Activated CD8-positive, alpha-beta memory T cell treated with anti-CD3 and anti-CD28 coated beads for 4 hours (primary cell): ENCODE measurements around the gene DPPA5.
"Not testable (repeated sequence)": the region's sequence is repeated elsewhere in the genome, so short reads cannot be mapped to it uniquely, and the experiment has no call there.

Source experiments
- DNase-seq, 2 donors: peaks; one replicate each; pipeline ENCODE4 v3.0.0-alpha.2; 2020; ENCODE audit warnings: low read depth in 2 of 2

DPPA5 gene, protein sequence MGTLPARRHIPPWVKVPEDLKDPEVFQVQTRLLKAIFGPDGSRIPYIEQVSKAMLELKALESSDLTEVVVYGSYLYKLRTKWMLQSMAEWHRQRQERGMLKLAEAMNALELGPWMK

DNA sequence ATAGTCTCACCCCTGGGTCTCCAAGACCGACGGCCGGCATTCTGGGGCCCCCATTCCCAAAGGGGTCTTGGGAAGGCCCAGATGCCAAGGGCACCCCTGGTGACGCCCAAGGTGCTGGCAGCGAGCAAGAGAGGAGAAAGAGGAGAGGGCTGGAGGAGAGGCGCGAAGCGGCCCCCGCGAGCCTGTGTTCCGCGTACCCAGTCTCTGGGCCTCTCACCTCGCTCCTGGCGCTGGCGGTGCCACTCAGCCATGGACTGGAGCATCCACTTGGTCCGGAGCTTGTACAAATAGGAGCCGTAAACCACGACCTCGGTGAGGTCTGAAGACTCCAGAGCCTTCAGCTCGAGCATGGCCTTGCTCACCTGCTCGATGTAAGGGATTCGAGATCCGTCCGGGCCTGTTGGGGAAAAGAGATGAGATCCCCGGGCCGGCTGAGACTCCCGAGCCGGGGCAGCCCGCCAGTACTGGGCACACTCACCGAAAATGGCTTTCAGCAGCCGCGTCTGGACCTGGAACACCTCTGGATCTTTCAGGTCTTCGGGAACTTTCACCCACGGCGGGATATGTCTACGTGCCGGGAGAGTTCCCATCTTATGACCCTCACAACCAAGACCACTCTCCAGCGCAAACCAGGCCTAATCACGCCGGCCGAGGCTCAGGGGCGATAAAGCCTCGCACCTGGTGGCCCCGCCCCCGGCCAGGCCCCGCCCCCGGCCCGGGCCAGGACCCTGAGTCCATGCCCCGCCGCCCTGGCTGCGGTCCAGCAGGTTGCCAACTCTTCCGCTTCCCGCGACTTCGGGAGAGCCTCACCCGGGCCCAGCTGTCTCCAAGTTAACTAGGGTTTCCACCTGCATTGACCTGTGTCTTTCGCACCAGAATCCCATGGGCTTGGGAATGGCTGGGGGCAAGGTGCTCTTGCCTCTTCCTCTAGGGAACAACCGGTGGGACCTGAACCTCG, at the start of gene DPPA5:
Gene DPPA5, minus strand, starts transcription at position 641 of the 958 bp plus-strand sequence. Its CDS starts 51 bp downstream, at position 590.
- no peak for DNase-seq

DNA sequence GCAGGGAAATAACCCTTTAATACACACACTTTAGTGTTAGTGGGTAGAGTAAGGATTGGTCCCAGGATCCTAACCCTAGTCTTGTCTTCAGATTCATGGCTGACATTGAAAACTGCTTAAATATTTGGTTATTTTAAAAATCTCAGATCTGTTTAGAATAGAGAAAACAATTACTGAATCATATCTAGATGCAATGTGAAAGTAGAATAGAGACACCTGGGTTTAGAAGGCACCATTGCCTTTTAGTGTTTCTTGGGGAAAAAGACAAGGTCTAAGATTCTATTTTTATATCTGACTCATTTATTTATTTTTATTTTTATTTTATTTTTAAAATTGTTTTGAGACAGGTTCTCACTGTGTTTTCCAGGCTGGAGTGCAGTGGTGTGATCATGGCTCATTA, 46.6 kb upstream of the DPPA5 start:
- DNase-seq, result no peak

DNA sequence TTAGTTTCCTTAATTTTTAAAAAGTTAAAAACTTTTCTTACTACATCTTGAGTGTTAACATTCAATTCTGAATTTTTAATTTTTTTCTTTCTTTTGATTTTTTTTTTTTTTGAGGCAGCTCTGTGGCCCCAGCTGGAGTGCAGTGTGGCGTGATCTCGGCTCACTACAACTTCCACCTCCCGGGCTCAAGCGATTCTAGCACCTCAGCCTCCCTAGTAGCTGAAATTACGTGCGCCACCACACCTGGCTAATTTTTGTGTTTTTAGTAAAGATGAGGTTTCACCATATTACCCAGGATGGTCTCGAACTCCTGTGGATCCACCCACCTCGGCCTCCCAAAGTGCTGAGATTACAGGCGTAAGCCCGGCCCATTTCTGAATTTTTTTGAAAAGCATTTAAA, 41.8 kb upstream of the DPPA5 start:
- DNase-seq, result no peak

DNA sequence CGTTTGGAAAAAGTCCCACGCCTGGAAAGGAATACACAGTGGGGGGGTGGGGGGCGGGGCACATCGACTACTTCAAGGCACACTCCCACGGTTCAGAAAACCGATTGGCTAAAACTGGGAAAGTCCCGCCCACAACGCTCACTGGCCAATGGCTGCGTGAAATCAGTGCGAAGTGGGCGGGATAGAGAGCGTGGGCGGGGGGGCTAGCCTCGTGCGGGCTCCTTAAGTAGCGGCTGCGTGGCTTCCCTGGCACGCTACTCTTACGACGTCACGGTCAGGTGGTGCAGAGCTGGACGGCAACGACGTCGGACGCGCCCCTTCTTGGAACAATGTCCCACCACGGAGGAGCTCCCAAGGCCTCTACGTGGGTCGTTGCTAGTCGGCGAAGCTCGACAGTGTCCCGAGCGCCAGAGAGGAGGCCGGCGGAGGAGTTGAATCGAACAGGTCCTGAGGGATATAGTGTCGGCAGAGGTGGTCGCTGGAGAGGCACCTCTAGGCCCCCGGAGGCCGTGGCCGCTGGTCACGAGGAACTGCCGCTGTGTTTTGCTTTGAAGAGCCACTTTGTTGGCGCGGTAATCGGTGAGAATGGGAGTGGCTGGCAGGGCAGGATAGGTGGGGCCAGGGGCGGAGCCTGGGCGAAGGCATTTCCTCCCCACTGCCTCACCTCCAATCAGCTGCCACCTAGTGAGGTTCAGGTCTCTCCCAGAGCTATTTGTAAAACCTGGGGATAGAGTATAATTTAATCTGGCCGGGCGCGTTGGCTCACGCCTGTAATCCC, 40.7 kb upstream of the DPPA5 start, which contains the start of gene DDX43:
Gene DDX43, plus strand, starts transcription at position 252 of the 778 bp plus-strand sequence. Its CDS starts 78 bp downstream, at position 330.
- no peak for DNase-seq

DNA sequence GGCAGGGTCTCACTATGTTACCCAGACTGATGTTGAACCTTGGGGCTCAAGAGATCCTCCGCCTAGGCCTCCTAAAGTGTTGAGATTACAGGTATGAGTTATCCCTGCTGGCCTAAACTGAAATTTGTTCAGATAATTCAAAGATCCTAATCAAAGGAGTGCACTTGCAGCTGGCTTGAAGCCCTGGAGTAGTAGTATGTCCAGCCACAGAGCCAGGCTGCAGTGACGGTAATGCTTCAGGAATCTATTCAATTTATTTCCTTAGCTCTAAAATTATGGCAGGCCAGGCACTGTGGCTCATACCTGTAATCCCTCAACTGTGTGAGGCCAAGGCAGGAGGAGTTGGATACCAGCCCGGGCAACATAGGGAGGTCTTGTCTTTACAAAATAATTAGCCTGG, 39.2 kb upstream of the DPPA5 start:
- DNase-seq, result no peak

DNA sequence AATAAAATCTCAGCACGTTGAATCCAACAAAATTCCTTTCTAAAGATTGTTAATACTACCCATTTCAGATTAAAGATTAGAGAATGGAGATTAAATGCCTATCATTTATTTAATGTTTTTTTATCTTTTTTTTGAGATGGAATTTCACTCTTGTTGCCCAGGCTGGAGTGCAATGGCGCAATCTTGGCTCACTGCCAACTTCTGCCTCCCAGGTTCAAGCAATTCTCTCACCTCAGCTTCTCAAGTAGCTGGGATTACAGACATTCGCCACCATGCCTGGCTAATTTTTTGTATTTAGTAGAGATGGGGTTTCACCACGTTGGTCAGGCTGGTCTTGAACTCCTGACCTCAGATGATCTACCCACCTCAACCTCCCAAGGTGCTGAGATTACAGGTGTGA, 38.1 kb upstream of the DPPA5 start:
- DNase-seq, result not testable (repeated sequence)

DNA sequence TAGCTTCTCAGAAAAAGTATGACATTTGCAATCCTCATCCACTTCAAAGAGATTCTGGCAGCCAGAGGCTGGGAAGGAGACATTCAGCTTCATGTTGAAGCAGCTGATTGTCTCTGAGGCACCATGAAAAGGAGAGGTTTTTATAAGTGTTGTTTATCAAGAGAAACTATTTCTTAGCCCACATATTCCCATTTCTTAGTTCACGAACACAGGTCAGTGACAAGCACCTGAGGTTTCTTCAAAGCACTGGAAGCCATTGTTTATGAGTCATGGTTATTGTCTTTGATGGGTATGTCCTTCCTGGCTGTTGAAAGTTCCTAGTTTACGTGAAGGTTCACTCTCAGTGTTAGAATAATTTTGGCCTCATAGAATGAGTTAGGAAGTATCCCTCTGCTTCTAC, 37.6 kb upstream of the DPPA5 start:
- no peak for DNase-seq

DNA sequence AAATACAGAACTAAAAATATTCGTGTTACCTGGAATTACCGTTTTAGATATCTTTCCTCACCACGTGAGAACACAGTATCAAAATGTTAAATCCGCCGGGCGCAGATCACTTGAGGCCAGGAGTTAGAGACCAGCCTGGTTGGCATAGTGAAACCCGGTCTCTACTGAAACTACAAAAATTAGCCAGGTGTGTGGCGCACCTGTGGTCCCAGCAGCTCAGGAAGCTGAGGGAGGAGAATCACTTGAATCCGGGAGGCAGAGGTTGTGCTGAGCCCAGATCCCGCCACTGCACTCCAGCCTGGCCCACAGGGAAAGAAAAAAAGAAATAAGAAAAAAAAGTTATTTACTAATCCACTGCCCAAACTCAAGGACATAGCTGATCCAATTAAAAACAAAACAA, 35.8 kb upstream of the DPPA5 start:
- DNase-seq, result no peak

DNA sequence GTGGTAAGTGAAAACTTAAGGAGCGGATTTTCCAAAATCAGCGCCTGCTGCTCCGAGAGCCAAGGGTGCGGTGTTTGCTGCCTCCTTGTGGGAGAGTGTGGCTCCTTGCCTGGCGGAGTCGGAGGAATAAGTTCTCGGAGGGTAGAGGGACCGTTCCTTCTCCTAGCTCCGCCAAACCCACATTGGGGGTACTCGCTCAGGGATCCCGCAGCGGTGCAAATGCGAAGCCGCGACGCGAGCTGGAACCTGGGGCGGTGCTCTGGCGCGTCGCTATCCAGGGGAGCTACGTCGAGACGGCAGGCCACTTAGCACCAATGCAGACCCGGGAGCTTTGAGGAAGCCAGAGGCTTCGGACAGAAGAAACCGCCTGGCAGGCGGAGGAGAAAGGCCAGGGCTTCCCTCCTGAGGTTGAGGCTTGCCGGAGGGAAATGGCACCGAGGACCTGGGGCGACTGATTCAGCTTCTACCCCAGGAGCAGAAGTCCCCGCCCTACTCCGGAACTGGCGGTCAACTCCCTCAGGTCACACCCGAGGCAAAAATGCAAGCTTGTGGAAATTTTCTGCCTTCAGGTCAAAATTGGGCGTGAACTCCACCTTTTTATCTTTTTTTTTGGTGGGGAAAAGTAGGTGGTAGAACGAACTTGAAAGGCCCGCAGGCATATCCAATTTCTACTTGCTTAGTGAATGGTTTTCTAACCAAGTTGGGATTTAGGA, 34.9 kb upstream of the DPPA5 start:
- peak; percentile 24 to 36 for DNase-seq

DNA sequence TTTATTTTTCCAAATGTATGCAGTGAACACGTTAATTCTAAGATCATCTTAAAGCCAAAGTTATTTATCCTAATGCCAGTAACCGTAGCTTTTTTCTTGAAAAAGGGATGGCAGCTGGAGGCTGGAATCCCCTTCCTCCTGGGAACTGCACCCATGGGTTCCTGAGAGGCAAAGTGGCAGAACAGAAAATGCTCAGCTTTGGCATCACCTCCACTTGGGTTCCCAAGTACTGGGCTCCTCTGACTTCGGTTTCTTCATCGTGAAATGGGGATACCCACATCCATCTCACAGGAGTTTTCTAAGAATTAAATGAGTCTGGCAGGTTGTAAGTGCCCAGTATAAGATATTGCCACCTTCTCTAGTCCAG, 34.3 kb upstream of the DPPA5 start:
- DNase-seq, result no peak

DNA sequence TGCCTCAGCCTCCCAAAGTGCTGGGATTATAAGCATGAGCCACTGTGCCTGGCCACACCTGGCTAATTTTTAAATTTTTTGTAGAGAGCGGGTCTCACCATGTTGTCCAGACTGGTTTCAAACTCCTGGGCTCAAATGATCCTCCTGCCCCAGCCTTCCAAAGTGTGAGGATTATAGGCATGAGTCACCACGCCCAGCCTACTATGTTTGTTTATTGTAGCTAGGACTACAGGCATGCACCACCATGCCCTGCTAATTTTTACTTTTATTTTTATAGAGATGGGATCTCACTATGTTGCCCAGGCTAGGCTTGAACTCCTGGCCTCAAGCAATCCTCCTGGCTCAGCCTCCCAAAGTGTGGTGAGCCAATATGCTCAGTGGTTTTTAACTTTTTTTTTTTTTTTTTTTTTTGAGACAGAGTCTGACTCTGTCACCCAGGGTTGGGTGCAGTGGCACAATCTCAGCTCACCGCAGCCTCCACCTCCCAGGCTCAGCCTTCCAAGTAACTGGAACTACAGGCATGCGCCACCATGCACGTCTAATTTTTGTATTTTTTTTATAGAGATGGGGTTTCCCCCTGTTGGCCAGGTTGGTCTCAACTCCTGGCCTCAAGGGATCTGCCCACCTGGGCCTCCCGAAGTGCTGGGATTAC, 28.5 kb upstream of the DPPA5 start:
- no peak for DNase-seq

DNA sequence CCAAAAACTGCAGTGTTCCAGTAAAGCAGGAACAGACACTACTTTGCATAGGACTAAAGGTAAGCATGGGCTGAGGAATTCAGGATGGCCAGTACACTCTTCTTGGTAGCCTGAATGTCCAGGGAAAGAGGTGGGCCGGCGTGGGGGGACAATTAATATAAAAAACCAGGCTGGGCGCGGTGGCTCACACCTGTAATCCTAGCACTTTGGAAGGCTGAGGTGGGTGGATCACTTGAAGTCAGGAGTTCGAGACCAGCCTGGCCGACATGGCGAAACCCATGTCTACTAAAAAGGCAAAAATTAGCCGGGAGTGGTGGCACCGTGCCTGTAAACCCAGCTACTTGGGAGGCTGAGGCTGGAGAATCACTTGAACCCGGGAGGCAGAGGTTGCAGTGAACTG, 27.5 kb upstream of the DPPA5 start:
- not testable (repeated sequence) for DNase-seq

DNA sequence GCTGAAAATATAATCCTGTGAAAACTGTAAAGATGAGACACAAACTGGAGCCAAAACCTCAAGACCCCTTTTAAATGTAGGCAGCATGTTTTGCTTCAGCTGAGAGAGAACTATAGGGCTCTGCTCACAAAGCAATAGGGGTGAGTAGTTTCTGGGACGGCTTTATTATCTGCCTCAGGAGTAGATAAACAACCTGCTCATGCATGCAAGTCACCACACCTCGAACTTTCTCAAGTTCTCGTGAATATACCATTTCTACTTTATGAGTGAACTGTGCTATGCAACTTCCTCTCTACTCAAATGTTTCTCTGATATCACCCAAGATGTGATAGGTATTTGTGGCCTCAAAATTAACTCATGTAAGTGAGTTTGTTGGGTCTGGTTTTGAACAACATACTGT, 23.1 kb upstream of the DPPA5 start:
- no peak for DNase-seq

DNA sequence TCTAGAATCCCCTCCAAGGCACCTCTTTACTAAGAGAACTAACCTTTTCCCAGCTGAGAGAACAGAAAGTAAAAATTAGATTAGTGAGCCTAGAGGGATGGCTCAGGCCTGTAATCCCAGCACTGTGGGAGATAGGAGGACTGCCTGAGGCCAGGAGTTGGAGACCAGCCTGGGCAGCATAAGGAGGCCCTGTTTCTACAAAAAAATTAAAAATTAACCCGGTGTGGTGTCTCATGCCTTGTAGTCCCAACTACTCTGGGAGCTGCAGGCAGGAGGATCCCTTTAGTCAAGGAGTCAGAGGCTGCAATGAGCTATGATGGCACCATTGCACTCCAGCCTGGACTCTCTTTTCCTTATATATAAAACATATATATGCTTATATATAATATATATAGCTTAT, 21.1 kb upstream of the DPPA5 start:
- DNase-seq, result no peak

DNA sequence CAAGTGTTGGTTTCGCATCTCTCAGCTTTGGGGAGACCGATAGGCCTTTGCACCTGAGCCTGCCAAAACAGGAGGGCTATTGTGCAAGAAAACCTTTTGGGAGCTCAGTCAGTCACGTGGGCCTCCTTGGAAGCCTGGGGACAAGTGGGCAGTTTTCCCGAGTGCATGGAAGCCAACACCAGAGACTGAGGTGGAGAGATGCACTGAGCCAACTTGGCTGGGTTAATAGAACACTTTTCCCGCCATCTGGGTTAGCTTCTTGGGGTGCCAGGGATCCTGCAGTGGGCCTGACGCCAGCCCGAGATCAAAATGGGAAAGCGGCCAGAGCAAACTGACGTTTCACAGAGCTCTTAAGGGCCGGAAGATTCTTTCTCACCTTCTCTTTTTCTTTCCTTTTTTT, 18.4 kb upstream of the DPPA5 start:
- DNase-seq, result no peak

DNA sequence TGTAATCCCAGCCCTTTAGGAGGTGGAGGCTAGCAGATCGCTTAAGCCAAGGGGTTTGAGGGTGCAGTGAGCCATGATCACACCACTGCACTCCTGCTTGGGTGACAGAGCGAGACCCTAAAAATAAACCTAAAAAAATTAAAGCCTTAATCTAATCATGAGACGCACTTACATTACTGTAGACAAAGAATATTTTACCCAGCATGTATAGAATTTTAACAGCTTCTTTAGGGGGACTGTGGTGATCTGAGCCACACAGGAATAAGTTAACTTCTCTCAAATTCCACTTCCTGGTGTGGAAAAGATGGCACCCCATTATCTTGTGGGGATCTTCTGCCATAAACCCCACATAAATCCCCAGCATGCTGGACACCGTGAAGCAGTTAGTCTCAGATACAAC, 17.9 kb upstream of the DPPA5 start:
- no peak for DNase-seq

DNA sequence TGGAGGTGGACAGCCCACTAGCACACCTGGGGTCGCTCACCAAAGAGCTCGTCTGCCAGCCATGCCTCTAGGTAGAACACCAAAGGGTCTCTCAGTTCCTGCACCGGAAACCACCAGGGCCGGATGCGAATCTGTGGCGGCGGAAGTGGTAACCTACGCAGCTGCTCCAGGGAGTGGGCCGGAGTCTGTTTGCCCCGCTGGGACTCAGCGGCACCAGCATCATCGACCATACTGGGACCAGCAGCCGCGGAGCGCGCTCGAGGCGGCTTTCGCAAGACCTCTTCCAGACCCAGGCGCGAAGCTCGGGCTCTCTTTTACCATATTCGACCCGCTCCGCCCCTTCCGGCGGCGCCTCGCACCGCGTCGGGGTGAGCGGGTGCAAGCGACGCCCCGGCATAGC, 15.5 kb upstream of the DPPA5 start, which contains the start of gene OOEP:
Gene OOEP, minus strand, starts transcription at position 335 of the 400 bp plus-strand sequence. Its CDS starts 105 bp downstream, at position 230.
- no peak for DNase-seq

DNA sequence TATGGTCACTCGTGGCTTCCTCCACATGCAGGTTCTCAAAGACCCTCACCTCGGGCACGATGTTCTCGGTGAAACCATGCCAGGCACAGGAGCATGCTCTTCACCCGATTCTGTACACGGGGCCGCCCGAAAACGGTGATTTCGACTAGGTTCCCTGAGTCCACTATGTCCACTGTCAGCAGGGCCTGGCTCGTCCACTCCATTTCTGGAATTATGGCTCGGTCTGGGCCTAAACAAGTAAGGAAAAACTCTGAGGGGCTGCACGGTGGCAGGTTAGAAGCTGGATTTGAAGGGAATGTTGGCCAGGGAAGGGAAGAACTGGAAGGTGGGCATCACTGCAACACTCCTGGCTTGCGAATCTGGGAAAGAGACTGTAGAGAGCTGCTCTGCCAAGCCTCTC, 15.1 kb upstream of the DPPA5 start:
- no peak for DNase-seq

DNA sequence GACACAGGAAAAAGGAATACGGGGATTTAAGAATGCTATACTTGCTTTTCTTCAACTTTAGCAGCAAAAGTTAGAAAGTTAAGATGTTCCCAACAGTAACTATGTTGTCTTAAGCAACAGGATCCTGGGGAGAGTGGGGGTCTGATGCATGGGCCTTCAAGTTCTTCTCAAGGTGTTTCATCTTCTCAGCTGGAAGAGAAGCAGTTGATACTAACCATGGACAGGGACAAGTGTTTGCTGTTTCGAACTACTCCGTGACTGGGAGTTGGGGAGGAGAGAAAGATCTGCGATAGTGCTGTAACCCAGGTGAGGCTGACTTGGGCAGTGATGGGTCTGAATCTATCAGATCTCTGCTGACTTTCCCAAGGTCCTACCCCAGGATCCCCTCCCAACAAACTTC, 14.6 kb upstream of the DPPA5 start:
- DNase-seq, result no peak

DNA sequence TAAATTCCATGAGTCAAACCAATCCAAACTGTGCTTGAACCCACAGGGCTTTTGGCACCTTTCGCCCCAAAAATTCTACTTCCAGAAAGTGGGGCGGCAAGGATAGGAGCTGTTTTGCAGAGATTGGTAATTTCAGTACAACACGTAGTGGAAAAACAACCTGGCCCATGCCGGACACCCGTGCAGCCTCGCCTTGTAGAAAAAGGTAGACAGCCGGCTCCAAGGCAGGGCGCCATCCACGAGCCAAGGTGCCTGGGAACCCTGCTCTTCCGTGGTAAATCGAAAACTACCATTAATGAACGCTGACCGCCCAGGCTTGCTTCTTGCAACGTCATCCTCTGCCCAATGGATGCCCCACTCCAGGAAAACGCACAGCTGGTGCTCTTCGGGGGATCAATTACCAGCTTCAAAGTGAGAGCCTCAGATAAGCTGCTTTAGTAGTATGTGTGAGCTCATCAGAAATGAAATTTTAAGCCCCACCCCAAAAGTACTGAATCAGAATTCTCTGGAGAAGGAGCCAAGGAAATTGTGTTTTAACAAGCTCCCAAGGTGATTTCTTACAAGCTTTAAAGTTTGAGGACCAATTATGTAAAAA, 13.8 kb upstream of the DPPA5 start:
- no peak for DNase-seq

DNA sequence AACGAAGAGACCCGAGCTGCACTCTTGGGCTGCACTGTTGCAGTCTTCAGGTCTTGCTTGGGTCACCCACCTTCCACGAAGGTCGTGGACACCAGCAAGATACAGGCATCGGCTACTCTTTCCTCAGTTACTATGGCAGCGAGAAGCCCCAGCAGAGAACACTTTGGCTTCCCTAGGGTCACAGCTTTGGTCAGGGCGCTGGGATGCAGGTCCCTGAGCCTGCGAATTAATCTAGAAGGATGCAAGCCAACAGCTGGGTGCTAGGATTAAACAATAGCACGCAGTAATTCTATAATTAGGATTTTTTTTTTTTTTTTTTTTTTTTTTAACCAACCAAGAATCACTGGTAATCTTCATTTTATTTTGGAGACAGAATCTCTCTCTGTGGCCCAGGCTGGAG, 10.5 kb upstream of the DPPA5 start:
- no peak for DNase-seq
